HPDE6-E6E7 (cell line): ENCODE data around the gene COX7A2.

Experiments
- DNase-seq: peaks from one replicate; pipeline ENCODE4 v3.0.0; 2011; ENCODE audit warnings: missing footprints; ENCODE audit errors: extremely low spot score

COX7A2 gene

GRCh38 chr6:75199889-75200288 is 43.7 kb downstream of the COX7A2 start:
- DNase-seq, result no peak

GRCh38 chr6:75196081-75196687 is 47.4 kb downstream of the COX7A2 start:
- peak; percentile 29 for DNase-seq

GRCh38 chr6:75188221-75188925 is 55.2 kb downstream of the COX7A2 start:
- DNase-seq, result no peak
